GM19099 (cell line): Measurements from ENCODE around the gene CRYAB.

Source experiments
- POLR2A ChIP-seq: IDR thresholded peaks from 3 replicates; pipeline ENCODE4 v1.6.1; 2011; ENCODE audit warnings: low read depth; ENCODE audit not compliant: insufficient read length; ENCODE audit errors: extremely low read depth

The CRYAB gene

GRCh38 chr11:111911563-111912401, at the start of gene CRYAB:
Gene CRYAB, minus strand, starts transcription at chr11:111911770. Its CDS starts 46 bp downstream, at chr11:111911724.
- TF ChIP-seq POLR2A: no peak

- TF ChIP-seq POLR2A: no peak
Measured at GRCh38 chr11:111960916-111961315, 49.3 kb upstream of the CRYAB start.

GRCh38 chr11:111957663-111958444, 46.3 kb upstream of the CRYAB start:
- TF ChIP-seq POLR2A: no peak

GRCh38 chr11:111954154-111954553, 42.6 kb upstream of the CRYAB start:
- no peak for TF ChIP-seq POLR2A

- TF ChIP-seq POLR2A: no peak
Measured at GRCh38 chr11:111951565-111951964, 40.0 kb upstream of the CRYAB start.

GRCh38 chr11:111949519-111950426, 38.2 kb upstream of the CRYAB start:
- no peak for TF ChIP-seq POLR2A

- no peak for TF ChIP-seq POLR2A
Measured at GRCh38 chr11:111947143-111947542, 35.6 kb upstream of the CRYAB start.

GRCh38 chr11:111946499-111946898, 34.9 kb upstream of the CRYAB start:
- TF ChIP-seq POLR2A: no peak

- TF ChIP-seq POLR2A: no peak
Measured at GRCh38 chr11:111945198-111945597, 33.6 kb upstream of the CRYAB start.

- TF ChIP-seq POLR2A: no peak
Measured at GRCh38 chr11:111944651-111945051, 33.1 kb upstream of the CRYAB start.

- TF ChIP-seq POLR2A: no peak
Measured at GRCh38 chr11:111944139-111944538, 32.6 kb upstream of the CRYAB start.

GRCh38 chr11:111942829-111943228, 31.3 kb upstream of the CRYAB start:
- TF ChIP-seq POLR2A: no peak

- no peak for TF ChIP-seq POLR2A
Measured at GRCh38 chr11:111941963-111942362, 30.4 kb upstream of the CRYAB start.

GRCh38 chr11:111939836-111940604, 28.4 kb upstream of the CRYAB start:
- no peak for TF ChIP-seq POLR2A

GRCh38 chr11:111938687-111939160, 27.2 kb upstream of the CRYAB start:
- no peak for TF ChIP-seq POLR2A

- TF ChIP-seq POLR2A: no peak
Measured at GRCh38 chr11:111937844-111938243, 26.3 kb upstream of the CRYAB start.
